ENCODE measurements around the gene HSD11B1L. TPM values are rescaled to one million over a fixed set of nuclear protein-coding genes. Genes with fewer than 3 reads are reported as not detected.
"Not testable (repeated sequence)": the region's sequence is repeated elsewhere in the genome, so short reads cannot be mapped to it uniquely, and the experiment has no call there.

The HSD11B1L gene
- total RNA-seq, 1 donor: 8.1 TPM

DNA sequence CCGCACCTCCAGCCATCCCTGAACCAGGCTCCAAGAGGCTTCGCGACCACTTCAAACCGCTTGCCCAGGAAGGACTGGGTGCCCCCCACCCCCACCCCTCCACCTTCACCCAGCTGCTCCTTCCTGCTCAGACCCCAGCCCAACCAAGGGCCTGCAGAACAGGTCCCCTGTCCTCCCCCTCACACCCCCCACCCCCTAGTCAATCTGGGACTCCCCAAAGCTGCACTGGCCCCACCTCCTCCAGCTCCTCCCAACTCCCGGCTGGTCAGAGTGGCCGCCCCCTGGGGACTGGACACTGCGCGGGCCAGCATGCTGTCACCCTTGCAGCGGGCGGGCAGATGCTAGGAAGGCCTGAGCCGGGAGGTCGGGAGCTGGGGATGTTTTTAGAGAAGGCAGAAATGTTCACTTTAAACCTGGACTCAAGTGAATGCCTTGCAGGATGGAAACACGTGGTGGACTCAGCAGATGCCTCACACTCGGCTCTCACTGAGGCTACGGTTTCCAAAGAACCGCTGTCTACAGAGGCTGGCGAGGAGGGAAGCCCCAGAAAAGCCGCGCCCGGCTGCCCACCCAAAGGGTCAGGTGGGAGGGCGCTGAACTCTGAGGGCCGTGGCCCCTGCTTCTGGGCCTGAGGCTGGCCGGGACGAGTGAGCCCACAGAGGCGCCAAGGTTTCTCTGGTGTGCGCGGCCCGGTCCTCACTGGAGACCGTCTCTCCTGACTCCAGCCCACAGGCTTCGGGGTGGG is 17.2 kb downstream of the HSD11B1L start:
- DNase-seq (ENCODE audit: low read depth in 2 of 3, low spot score in 2 of 3): no peak

DNA sequence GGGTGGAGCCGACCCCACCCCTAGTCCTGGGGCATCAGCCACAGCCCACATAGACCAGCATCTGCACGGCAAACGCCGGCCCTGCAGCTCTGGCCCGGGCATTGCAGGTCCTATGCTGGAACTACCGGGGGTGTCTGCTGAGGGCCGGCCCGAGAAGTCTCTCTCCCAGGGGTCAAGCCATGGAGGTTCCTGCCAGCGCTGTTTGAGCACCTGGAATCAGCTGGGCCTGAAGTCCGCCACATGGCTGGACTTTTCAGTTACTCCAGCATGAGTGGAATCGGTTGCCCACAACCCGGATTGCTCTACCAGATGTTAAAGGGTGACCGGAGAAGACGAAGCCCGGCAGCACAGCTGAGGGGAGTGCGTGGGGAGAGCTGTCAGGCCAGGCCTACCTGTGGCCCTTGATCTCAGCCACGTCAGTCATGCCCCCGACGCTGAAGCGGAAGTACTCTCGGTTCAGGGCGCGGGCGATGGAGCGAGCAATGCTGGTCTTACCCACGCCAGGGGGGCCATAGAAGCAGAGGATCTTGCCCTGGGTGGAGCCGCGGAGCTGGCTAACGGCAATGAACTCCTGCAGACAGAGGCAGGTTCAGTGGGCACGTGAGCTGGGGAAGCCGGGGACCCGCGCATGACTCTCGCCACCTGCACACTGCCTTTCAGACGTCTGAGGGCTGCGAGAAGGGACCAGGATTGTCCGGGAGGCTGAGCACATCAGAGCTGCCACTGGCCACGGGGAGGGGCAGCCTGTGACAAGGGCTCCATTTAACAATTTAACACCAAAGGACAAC is 18.0 kb downstream of the HSD11B1L start:
- no peak for DNase-seq (ENCODE audit: low read depth in 2 of 3, low spot score in 2 of 3)

DNA sequence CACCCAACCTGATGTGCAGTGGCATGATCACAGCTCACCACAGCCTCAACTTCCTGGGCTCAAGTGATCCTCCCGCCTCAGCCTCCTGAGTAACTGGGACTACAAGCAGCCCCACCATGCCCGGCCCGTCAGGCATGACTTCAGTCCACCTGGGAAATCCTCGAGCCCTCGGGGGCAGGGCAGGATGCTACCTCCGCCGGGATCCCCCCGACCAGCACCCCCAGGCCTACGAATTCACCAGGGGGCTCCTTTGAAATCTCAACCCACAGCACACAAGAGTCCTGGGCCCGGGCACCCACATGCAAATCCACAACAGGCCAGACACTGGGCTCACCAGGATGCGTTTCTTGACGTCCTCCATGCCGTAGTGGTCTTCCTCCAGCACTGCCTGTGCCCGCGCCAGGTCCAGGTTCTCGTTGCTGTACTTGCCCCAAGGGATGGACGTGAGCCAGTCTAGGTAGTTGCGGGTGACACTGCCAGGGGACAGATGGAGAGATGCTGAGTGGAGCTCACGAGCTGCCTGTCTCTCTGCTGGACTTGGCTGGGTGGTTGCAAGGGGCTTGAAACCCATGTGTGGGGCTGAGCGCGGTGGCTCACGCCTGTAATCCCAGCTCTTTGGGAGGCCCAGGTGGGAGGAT is 19.7 kb downstream of the HSD11B1L start:
- DNase-seq (ENCODE audit: low read depth in 2 of 3, low spot score in 2 of 3): no peak

DNA sequence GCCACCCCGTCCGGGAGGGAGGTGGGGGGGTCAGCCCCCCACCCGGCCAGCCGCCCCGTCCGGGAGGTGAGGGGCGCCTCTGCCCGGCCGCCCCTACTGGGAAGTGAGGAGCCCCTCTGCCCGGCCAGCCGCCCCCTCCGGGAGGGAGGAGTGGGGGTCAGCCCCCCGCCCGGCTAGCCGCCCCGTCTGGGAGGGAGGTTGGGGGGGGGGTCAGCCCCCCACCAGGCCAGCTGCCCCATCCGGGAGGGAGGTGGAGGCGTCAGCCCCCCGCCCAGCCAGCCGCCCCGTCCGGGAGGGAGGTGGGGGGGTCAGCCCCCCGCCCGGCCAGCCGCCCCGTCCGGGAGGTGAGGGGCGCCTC is 21.2 kb downstream of the HSD11B1L start:
- not testable (repeated sequence) for DNase-seq (ENCODE audit: low read depth in 2 of 3, low spot score in 2 of 3)

DNA sequence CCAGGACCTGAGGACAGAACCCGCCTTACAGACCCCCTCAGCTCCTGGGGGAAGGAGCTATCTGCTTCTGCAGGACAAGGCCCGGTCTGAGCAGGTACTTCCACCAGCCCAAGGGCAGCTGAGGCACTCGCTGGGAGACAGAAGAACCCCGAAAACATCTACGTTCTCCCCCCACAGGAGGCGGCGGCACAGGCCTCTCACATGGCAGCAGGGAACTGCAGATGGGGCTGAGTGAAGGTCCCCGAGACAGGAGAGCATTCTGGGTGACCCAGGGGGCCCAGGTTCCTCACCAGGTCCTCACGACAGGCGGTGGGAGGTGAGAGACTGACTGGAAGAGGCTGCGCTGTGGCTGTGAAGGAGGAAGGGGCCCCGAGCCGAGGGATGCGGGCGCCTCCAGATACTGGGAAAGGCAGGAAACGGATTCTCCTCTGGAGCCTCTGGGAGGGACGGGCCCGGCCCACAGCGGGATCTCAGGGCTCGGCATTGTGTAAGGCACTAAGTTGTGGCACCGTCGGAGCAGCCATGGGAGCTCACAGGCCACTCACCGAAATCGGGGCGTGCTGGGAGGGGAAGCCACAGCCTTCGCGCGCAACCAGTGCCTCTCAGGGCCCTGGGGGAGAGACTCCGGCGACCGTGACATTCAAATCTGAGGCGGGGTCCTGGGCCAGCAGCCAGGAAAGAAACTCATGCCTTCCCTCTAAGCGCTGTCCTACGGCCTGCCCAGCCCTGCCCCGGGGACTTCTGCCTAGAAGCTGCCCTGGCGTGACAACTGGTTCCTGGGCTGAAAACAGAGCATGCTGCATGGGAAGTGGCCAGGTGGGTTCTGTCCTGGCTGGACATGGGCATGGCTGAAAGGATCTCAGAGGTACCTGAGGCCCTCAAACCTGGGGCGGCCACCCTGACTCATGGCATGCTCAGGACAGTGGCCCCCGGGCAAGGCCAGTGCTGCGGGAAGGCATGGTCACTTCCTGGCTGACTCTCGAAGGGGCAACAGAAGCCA is 23.3 kb downstream of the HSD11B1L start:
- DNase-seq (ENCODE audit: low read depth in 2 of 3, low spot score in 2 of 3): no peak

DNA sequence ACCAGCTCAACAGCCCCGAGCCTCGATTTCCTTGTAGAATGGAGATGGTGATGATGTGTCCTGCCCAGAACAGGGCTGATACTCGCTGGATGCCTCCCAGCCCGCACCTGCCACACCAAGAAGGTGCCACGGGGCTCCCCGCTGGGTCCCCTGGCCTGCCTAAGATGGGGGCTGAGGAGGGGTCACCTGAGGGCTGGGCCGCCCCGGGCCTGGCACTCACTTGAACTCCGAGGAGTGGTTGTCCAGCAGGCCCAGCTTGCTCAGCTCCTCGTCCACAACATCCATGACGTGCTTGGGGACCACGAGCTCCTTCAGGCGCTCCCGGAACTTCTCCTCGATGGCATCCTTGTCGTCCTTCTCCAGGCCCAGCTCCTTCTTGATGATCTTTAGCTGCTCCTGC is 24.7 kb downstream of the HSD11B1L start:
- DNase-seq (ENCODE audit: low read depth in 2 of 3, low spot score in 2 of 3): no peak

DNA sequence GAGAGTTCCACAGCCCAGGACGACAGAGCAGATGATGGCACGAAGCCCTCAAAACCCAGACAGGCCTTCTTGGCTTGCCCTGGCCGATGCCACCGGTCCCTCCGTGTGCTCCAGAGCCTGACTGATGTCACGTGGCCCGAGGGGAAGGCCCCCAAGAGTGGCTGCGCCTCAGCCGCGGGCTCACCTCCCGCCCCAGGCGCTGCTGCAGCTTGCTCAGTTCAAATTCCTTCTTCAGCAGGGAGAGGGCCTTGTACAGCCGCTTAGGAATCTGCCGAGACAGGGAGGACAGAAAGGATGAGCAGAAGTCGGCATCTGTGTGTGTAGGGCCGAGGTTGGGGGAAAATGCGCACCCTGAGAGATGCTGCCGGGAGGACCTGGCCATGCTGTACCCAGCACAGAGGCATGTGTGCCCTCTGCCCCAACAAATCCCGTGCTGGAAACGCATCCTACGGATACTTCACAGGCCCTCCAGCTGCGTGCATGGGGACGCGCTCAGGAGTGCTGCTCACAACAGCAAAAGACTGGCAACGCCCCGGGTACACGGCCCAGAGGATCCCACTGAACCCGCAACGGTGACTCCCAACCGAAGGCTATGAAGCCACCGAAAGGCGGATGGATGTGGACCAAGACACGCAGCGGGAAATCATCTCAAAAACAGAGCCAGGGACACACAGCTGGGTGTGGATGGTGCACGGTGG is 26.2 kb downstream of the HSD11B1L start:
- no peak for DNase-seq (ENCODE audit: low read depth in 2 of 3, low spot score in 2 of 3)

DNA sequence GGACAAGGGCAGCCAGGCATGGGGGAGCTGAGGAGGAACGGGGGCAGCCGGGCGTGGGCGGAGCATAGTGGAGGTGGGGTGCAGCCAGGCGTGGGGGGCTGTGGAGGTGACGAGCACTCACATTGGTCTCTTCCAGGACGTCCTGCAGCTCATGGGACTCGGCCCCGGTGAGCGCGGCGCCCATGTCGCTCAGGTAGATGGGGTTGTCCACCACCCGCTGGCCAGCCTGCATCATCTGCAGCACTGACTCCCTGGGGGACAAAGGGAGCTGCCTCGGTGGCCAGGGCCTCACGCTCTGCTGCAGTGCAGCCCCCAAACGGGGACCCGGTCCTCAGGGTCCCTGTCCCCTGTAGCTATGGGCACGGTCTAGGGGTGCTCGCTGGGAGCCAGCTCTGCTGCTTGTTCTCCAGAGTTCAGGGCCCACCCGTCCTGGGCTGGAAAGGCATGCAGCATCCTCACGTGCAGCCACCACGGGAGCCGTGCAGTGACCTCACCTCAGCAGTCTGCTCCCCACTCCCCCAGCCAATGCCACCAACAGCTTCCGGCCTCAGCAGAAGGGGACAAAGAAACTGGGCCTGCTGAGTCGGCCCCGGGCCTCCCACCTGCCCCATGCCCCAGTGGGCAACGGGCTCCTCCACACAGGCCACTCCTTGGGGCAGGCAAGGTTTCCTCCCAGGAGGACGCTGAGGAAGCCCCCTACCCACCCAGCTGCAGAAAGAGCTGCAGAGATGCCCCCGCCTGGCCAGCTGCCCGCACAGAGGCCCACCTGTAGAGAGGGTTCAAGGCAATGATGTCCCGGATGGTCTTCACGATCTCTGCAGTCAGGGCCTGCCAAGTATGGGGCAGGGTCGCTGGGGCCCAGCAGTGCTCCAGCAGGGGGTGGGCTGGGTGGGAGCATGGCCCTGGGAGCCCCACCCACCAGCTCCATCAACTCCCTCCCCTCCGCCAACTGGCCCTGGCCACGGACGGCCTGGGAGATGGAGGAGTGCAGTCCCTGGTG is 27.0 kb downstream of the HSD11B1L start:
- DNase-seq (ENCODE audit: low read depth in 2 of 3, low spot score in 2 of 3): no peak

DNA sequence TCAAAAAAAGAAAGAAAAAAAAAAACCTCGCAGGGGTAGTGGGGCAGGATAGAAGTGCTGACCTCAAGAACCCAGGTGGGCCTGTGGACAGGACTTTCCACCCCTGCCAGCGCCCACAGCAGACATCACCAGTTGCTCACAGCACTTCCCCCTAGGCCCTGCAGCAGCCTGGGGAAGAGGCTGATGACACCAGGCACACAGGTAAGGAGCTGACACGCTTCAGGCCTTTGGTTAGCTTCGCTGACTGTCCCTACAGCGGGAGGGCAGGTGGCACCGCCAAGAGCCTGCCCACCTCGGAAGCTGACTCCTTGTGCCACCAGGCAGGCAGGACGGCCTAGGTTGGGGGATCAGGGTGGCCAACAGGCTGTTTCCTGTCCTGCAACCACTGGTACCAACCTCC is 30.2 kb downstream of the HSD11B1L start:
- no peak for DNase-seq (ENCODE audit: low read depth in 2 of 3, low spot score in 2 of 3)

DNA sequence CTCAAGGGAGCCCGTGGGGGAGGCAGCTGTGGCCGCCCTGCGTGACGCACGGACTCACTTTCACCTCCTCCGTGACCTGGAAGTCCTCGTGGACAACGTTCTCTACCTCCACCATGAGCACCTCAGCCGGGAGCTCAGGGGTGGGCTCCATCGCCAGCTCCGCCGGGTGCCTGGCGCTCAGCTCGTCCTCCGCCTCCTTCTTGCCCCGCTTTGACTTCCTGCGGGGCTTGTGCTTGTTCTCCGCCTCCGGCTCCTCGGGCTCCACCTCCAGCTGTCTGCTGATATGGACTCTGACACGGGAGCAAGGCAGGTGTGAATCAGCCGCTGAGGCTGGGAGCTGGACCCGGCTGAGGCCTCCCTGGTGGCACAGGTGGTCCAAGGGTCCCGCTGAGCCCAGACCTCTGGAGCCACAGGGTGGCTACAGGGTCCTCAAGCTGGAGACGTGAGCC is 30.9 kb downstream of the HSD11B1L start:
- no peak for DNase-seq (ENCODE audit: low read depth in 2 of 3, low spot score in 2 of 3)

DNA sequence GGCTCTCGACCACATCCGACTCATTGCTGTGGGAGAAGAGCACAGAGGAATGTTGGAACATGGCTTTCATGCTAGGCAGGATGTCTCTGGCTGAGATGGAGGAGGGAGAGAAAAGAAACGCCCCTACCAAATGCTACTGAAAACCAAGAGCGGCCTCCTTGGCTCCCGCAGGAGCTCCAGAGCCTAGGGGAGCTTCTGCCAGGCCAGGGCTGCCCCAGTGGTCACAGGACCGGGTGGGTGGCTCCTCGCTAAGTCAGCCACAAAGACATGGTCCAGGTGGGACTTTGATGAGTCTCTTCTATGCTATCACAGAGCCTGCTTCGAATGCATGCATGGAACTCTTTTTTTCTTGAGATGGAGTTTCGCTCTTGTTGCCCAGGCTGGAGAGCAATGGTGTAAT is 32.4 kb downstream of the HSD11B1L start:
- DNase-seq (ENCODE audit: low read depth in 2 of 3, low spot score in 2 of 3): no peak

DNA sequence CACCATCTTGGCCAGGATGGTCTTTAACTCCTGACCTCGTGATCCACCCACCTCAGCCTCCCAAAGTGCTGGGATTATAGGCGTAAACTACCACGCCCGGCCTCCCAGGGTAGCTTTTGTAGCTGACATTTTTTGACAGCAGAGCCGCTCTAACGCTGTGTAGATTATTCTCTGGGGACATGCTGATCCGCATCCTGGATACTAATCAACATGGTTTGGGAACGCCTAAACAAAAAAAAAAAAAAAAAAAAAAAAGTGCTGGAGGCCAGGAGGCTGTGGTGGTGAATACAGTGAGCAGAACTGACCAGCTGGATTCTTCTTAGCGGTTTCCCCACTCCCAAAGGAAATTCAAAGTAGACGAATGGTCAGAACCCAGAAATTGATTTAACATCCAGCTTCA is 34.0 kb downstream of the HSD11B1L start:
- DNase-seq (ENCODE audit: low read depth in 2 of 3, low spot score in 2 of 3): no peak

DNA sequence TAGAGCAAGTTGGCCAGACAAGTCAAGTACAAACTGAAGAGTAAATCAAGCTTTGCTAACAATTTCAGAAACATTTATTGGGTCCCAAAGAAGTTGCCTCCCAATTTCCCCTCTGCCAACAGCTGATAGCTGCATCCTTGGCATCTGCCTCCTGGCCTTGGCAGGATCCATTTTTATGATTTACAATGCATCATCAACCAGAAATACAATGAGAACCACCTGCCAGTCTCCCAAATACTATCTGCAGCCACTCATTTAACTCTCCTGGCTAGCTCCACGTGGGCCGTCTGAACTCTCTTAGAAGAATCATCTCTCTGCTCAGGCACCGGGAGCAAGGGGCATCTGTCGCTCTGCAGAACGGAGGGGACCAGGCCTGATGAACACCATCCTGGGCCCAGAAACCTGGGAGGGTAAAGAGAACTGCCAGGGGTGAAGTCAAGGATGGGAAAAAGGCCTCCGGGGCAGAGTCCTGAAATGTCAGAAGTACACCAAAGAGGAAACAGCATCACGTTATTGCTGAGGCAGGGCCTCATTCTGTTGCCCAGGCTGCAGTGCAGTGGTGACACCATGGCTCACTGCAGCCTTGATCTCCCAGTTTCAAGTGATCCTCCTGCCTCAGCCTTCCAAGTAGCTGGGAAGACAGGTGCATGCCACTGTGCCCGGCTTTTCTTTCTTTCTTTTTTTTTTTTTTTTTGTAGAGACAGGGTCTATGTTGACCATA is 36.5 kb downstream of the HSD11B1L start:
- no peak for DNase-seq (ENCODE audit: low read depth in 2 of 3, low spot score in 2 of 3)

DNA sequence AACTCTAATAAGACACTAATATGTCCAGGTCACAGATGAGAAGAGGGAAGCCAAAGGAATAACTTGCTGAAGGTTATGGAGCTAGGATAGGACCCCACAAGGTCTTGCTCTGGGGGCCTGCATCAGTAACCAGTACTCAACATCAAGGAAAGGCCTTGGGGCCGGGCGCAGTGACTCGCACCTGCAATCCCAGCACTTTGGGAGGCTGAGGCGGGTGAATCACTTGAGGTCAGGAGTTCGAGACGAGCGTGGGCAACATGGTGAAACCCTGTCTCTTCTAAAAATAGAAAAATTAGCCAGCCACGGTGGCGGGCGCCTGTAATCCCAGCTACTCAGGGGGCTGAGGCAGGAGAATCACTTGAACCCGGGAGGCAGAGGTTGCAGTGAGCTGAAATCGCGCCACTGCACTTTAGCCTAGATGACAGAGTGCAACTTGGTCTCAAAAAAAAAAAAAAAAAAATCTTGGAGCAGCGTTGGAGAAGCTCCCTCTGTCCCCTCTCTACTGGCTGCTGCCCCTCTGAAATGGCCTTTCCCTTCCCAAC is 37.3 kb downstream of the HSD11B1L start:
- DNase-seq (ENCODE audit: low read depth in 2 of 3, low spot score in 2 of 3): no peak

DNA sequence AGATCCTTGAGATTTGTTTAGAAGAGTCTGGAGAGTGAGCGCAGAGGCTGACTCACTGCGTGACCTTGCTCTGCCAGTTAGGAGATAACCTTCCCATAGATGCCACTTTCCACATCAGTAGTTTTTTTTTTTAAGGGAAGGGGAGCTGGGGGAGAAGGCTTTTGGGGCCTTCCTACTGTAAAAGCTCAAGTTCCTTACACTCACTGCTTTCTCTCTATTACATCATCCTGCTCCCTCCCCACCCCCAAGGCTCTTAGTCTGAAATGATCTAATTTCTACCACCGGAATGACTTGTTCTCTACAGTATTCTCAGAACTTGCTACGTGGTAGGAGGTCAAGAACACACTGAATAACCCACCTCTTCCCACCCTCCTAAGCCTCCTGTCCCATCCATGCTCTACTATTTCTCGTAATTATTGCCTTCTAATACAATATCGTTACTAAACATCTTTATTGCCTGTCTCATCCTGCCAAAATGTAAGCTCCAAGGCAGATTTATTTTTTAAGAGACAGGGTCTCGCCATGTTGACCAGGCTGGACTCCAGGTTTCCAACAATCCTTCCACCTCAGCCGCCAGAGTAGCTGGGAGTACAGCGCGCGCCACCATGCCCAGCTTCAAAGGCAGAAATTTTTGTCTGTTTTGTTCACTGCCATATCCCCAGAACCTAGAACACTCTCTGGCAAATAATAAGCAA is 37.9 kb downstream of the HSD11B1L start:
- DNase-seq (ENCODE audit: low read depth in 2 of 3, low spot score in 2 of 3): peak in 2 of 3 donors; percentile 16 to 24

DNA sequence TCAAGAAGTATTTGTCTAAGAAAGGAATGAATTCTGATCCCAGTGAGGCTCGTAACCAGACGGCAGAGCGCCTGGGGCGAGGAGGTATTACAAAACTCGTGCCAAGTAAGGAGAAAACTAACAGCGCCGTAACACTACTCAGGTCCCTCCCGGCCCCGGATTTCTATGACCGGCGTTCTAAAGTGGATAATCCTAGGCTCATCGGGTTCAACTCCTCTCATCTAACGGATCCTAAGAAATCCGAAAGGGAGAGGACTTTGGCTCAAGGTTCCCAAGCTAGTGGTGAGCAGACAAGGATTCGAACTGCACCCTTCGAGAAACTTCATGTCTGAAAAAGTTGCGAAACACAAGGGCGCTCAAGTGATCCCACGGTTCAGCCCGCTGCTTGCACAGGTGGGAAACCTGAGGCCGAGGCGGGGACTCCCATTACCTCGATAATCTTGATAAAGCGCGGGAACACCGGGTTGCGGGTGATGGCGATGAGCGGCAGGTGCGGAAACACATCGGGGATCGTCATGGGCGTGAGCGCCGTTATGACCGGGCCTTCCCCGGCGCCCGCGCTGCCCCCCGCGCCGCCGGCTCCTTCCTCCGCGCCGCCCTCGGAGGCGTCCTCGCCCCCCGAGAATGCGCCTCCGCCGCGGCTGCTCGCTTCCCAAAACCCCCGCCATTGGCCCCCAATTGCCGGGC is 38.6 kb downstream of the HSD11B1L start:
- peak in 1 of 3 donors; percentile 11 for DNase-seq (ENCODE audit: low read depth in 2 of 3, low spot score in 2 of 3)

All from hematopoietic multipotent progenitor cell (in vitro differentiated cells).